Urothelium cell line (cell line): ENCODE measurements around the gene TMEM250.

Source experiments
- DNase-seq: peaks from one replicate; pipeline ENCODE4 v3.0.0; 2011; ENCODE audit warnings: low spot score, mixed read lengths
- FAIRE-seq: peaks from 2 replicates; lab custom pipeline; 2011; peaks lifted over from hg19 to GRCh38; lab: Jason Lieb, UNC

The TMEM250 gene

GRCh38 chr9:136085815-136086212 lies 32.9 kb downstream of the TMEM250 start:
- DNase-seq (no peak), FAIRE-seq (no peak)

- FAIRE-seq (no peak), DNase-seq (no peak)
Measured at GRCh38 chr9:136084063-136084944, 34.4 kb downstream of the TMEM250 start.

- no peak for DNase-seq
- no peak for FAIRE-seq
Measured at GRCh38 chr9:136083558-136084062, 35.1 kb downstream of the TMEM250 start.

GRCh38 chr9:136082496-136083361 lies 35.9 kb downstream of the TMEM250 start:
- DNase-seq (no peak), FAIRE-seq (no peak)

GRCh38 chr9:136081826-136082495 lies 36.7 kb downstream of the TMEM250 start:
- FAIRE-seq (no peak), DNase-seq (no peak)

GRCh38 chr9:136081113-136081825 lies 37.4 kb downstream of the TMEM250 start:
- no peak for FAIRE-seq
- DNase-seq, result no peak

DNA sequence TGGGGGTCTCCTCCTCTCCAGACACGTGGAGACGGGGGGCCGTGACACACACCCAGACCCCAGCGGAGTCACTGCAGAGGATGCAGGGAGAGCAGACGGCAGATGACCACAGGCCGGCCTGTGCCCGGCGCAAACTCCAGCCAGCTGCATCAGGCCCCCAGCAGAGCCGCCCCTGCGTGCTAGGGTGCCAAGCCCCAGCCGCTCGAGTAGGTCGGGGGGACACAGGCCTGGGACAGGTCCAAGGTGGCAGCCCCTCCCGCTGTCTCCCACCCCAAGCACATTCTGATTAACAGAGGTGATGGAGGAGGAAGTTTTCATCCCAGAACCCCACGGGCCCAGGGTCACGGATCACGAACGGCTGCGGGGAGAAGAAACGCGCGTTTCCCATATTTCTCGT lies 38.0 kb downstream of the TMEM250 start:
- FAIRE-seq, result no peak
- DNase-seq, result no peak

- FAIRE-seq (no peak), DNase-seq (no peak)
Measured at GRCh38 chr9:136079916-136080246, 38.8 kb downstream of the TMEM250 start.

- FAIRE-seq (no peak), DNase-seq (no peak)
Measured at GRCh38 chr9:136079211-136079915, 39.3 kb downstream of the TMEM250 start.

GRCh38 chr9:136078498-136079011 lies 40.1 kb downstream of the TMEM250 start:
- DNase-seq (no peak), FAIRE-seq (no peak)

DNA sequence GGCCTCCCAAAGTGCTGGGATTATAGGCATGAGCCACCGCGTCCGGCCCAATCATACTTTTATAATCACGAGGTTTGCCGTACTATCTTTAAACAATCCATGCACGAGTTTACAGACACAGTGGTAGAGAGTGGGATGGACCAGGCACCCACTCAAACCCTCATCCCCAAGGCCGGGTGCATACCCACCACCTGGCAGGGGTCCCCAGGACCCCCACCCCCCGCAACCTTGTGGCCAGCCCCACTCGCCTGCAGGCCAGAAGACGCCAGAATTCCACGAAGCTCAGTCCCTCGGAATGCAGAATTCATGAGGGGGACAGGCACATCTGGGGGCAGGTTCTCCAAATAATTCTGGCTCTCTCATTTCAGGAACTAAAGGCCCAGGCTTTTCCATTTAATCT lies 40.7 kb downstream of the TMEM250 start:
- FAIRE-seq, result no peak
- DNase-seq, result no peak

DNA sequence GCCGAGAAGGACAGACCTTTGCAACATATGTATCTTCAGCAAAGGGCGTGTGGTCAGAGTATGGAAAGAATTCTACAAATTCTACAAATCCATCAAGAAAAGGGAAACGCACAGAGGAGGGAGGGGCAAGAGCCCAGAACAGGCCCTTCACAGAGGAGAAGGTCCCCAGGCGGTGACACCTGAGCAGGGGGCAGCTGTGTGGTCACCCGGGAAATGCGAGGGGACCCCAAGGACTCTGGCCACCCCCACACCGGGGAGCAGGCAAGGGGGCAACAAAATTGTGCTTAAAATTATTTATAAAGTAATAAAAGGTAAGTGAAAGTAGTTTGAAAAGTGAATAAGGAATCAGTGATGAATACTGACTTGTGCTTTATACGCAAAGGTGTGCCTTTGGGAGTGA lies 41.2 kb downstream of the TMEM250 start:
- FAIRE-seq (no peak), DNase-seq (no peak)

DNA sequence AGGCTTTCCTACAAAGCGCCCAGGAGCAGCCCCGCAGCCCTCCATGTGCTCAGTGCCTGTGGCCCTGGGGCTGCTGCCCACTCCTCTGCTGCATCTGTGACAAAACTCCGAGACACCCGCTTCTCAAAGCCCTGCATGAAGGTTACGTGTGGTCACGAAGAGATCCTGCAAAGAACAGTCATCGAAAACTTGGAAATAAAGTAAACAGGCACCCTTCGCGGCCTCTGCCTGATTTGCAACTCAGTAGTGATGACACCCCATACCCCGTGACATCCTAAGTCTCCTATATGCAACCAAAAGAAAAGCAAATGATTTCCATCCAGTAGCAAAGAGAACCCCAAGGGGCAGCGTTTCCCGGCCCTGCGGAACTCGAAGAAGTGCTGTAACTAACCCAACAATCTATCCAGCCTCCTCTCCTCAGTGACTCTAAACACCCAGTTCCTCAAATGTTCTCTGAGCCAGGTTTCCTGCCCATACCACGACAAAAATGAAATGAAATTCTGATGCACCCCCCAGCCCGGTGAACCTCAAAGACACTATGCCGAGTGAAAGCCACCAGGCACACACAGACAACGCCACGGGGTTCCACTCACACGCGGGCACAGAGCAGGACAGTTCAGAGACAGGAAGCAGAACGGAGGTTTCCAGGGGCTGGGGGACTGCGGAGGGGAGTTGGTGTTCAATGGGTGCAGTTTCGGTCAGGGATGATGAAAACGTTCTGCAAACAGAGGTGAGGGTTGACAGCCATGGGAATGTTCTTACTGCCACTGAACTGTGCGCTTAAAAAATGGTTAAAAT lies 42.6 kb downstream of the TMEM250 start:
- FAIRE-seq (no peak), DNase-seq (no peak)

DNA sequence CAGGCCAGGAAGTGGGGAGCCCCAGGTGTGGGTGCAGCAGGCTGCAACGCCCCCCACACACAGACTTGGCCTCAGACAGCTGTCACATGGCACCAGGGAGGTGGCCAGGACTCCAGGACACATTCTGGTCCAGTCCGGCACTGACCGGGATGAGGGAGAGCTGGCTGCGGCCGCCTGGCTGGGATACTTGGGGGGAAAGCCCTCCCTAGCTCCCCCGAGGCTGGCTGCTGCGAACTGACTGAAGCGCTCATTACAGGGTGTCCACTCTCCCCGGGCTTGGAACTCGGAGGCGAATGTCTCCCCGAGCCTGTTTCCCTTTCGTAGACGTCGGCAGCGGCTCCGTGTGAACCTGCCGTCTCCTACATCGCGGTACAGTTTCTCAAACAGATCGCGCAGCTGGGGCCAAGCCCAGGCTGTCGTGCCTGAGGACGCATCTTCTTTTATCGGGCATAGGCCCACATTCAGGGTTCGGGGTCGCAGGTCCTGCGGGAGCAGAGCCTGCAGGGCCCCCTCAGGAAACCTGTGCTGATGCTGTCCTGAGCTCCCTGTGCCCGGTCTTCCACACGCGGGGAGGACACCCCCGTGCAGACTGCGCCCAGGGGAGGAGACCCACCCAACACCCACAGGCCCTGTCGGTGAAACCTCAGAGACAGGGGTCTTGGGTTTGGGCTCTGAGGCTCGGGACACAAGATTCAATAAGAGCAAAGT lies 43.4 kb downstream of the TMEM250 start:
- FAIRE-seq, result no peak
- no peak for DNase-seq

DNA sequence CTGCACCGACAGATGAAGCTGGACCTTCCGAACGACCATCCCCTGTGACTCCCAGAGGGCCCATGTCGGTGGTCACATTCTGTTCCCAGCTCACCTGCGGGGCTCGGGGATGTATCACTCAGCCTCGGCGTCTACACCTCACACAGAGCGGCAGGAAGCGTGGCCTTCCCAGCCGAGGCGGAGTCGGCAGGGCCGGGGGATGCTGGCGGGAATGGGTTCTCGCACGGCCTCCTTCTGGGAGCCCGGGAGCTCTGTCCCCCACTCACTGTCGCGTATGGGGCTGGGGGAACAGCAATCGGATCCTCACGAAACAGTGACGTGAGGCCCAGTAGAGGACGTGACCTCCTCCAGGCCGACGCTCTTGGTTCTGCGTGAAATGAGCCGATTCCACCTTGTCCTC lies 44.0 kb downstream of the TMEM250 start:
- no peak for DNase-seq
- no peak for FAIRE-seq
